Ureter (tissue), 1 donor: Measurements from ENCODE around the gene RHOH. TPM values are rescaled to one million over a fixed set of nuclear protein-coding genes. Genes with fewer than 3 reads are reported as not detected.

Experiments used
- DNase-seq: peaks from one replicate; pipeline ENCODE4 v3.0.0-alpha.2; 2020; ENCODE audit warnings: low spot score
- total RNA-seq: library from RNA; stranded (reverse); gene quantifications from one replicate; pipeline ENCODE4 v1.2.4, GENCODE V29; 2023
- donor health status: DM: yes; HTN: yes; CAD: no.

Gene RHOH
- total RNA-seq, 1 donor from 2014 or later = 7.7 TPM

DNA sequence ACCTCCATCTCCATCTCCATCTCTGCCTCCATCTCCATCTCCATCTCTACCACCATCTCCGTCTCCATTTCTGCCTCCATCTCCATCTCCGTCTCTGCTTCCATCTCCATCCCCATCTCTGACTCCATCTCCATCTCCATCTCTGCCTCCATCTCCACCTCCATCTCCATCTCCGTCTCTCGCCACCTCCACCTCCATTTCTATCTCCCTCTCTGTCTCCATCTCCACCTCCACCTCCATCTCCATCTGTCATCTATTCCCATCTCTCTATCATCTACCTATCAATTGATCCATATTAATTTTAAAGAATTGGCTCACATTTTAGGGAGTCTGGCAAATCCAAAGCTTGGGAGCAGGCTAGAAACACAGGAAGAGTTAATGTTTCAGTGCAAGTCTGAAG is 98.7 kb downstream of the RHOH start:
- DNase-seq = no peak

Other genes with a start within 250 kb of the RHOH start
- gene PDS5A, start 219.1 kb upstream of the RHOH start, total RNA-seq = 79.9 TPM
- 14.0 TPM for gene N4BP2, start 140.2 kb upstream of the RHOH start, total RNA-seq
- gene CHRNA9, start 138.3 kb downstream of the RHOH start, total RNA-seq = not detected